ENCODE data around the gene BIRC2. TPM values are rescaled to one million over a fixed set of nuclear protein-coding genes. Genes with fewer than 3 reads are reported as not detected.

BIRC2 gene
- total and polyA plus RNA-seq, 9 of the 15 experiments (the other 6 are each of a cell fraction or from before 2014, with no cell fraction given), result 14.3 to 45.9 (median 20.7) TPM

- POLR2A ChIA-PET, result interaction anchor here (1.0 to 1.4 kb wide), 2 partner anchors 12 to 20 kb away, joined by 3 to 5 read pairs; no protein-coding TSS in a partner anchor
- Histone ChIP-seq H3K9ac (ENCODE audit: insufficient read depth in 1 of 2, low read depth in 2 of 2, low read length in 2 of 2) (no peak overlapping the region), H3K4me1 (replicated peaks in 1 of 2; ENCODE audit: control insufficient read depth in 2 of 2, insufficient read depth in 2 of 2, low read length in 2 of 2) (peaks cover 0 to 2% of the 10 kb centered on the region in 2 experiments; a peak in 1 of 5 replicates), H3K4me2 (ENCODE audit: insufficient read depth, low read length) (no peak overlapping the region), H3K27me3 (ENCODE audit: control insufficient read depth in 2 of 2, insufficient read depth in 2 of 2, low read length in 2 of 2) (no peaks in the 10 kb centered on the region), H3K36me3 (ENCODE audit: control insufficient read depth, insufficient read depth, low read length) (peaks cover 3% of the 10 kb centered on the region; the same call in 2 of the 3 replicates), H3K4me3 (no peak overlapping the region), H3K9me3 (replicated peaks; ENCODE audit: control insufficient read depth, insufficient read depth, low read depth, low read length) (no peaks in the 10 kb centered on the region), H3K79me2 (ENCODE audit: control insufficient read depth, insufficient read depth, low read length) (peaks cover 21% of the 10 kb centered on the region; the same call in 2 of the 3 replicates), H4K20me1 (replicated peaks; ENCODE audit: control insufficient read depth, insufficient read depth, low read length) (no peaks in the 10 kb centered on the region), H3K9me1 (ENCODE audit: control insufficient read depth, insufficient read depth, low read length) (no peaks in the 10 kb centered on the region), H3K27ac (ENCODE audit: extremely low read depth, low read depth, low read length) (no peak overlapping the region), H2AFZ (ENCODE audit: low read depth, low read length) (no peak overlapping the region)
- WGBS (ENCODE audit: insufficient coverage, low coverage, missing lambda C conversion rate), result 66% methylated on average over 4 of the region's 4 CpGs
- CTCF ChIA-PET (ENCODE audit: low intra/inter-chr PET ratio), result no interaction called here
- no peak for FAIRE-seq
- intact Hi-C loops (cut with micrococcal nuclease), result no loop called here
- BruUV-seq (replicated peaks), result no TSS peak
- in situ Hi-C loops (cut with MboI), result no loop called here
- DNase-seq (ENCODE audit: extremely low read depth in 1 of 4, low spot score in 3 of 4), result no peak
- peak; percentile 21 for ATAC-seq
- TF ChIP-seq ZNF280B (CRISPR knock-in tag; IDR thresholded peaks at IDR 0.05) (no peak), ZFX (CRISPR knock-in tag; IDR thresholded peaks at IDR 0.05) (no peak), ZNF143 (CRISPR knock-in tag; IDR thresholded peaks at IDR 0.05) (no peak), TRIM28 (IDR thresholded peaks at IDR 0.05) (no peak), ZNF668 (CRISPR knock-in tag; IDR thresholded peaks at IDR 0.05) (no peak), BCLAF1 (IDR thresholded peaks at IDR 0.05; ENCODE audit: borderline replicate concordance in 1 of 2, control insufficient read depth in 1 of 2, low read depth in 2 of 2, low read length in 1 of 2) (no peak), HDAC8 (tag; IDR thresholded peaks at IDR 0.05) (no peak), SRF (CRISPR knock-in tag; IDR thresholded peaks at IDR 0.05) (no peak), GABPA (tag; conservative IDR thresholded peaks at IDR 0.05; ENCODE audit: low read depth) (no peak), ARID3B (CRISPR knock-in tag; IDR thresholded peaks at IDR 0.05; ENCODE audit: borderline replicate concordance) (no peak), ZKSCAN1 (IDR thresholded peaks at IDR 0.05; ENCODE audit: low read depth, low read length) (no peak), HNRNPH1 (optimal IDR thresholded peaks at IDR 0.05; ENCODE audit: low read depth, low read length) (no peak), PTRF (tag; IDR thresholded peaks at IDR 0.05) (no peak), ZKSCAN3 (CRISPR knock-in tag; IDR thresholded peaks at IDR 0.05) (no peak)
These were observed 76.1 kb downstream of the BIRC2 start for GRCh38 chr11:102422817-102423712.

All from K562 (cell line).